CD4-positive, alpha-beta T cell treated with Interleukin-15 for 4 hours (primary cell): ENCODE measurements around the gene SNX1.
"Not testable (repeated sequence)": the region's sequence is repeated elsewhere in the genome, so short reads cannot be mapped to it uniquely, and the experiment has no call there.

Source experiments
- DNase-seq: peaks from one replicate; pipeline ENCODE4 v3.0.0-alpha.2; 2020; ENCODE audit warnings: low spot score

The SNX1 gene

GRCh38 chr15:64095795-64096667 lies at the start of gene SNX1:
TSS of gene SNX1 (plus strand) at chr15:64095982. CDS start at chr15:64096014, 32 bp downstream.
- DNase-seq: peak; percentile 97

- peak; percentile 63 for DNase-seq
Observed at GRCh38 chr15:64046421-64047153, 49.2 kb upstream of the SNX1 start, which contains the start of gene DAPK2. TSS of gene DAPK2 (minus strand) at chr15:64046485. CDS start at chr15:64040261, 6,224 bp downstream.

GRCh38 chr15:64048781-64049460 lies 46.9 kb upstream of the SNX1 start:
- DNase-seq: no peak

GRCh38 chr15:64050281-64051092 lies 45.3 kb upstream of the SNX1 start:
- DNase-seq: no peak

GRCh38 chr15:64051093-64051402 lies 44.7 kb upstream of the SNX1 start:
- DNase-seq: no peak

- no peak for DNase-seq
Observed at GRCh38 chr15:64051407-64052259, 44.1 kb upstream of the SNX1 start.

GRCh38 chr15:64052925-64053491 lies 42.8 kb upstream of the SNX1 start:
- DNase-seq: no peak

GRCh38 chr15:64053674-64054073 lies 42.1 kb upstream of the SNX1 start:
- DNase-seq: not testable (repeated sequence)

GRCh38 chr15:64058279-64058678 lies 37.5 kb upstream of the SNX1 start:
- DNase-seq: no peak

GRCh38 chr15:64059104-64059503 lies 36.7 kb upstream of the SNX1 start:
- DNase-seq: not testable (repeated sequence)

GRCh38 chr15:64060716-64061115 lies 35.1 kb upstream of the SNX1 start:
- no peak for DNase-seq

- DNase-seq: no peak
Observed at GRCh38 chr15:64066451-64066850, 29.3 kb upstream of the SNX1 start.

GRCh38 chr15:64067564-64068030 lies 28.2 kb upstream of the SNX1 start:
- peak; percentile 73 for DNase-seq

GRCh38 chr15:64068133-64068532 lies 27.6 kb upstream of the SNX1 start:
- no peak for DNase-seq

GRCh38 chr15:64070106-64070505 lies 25.7 kb upstream of the SNX1 start:
- DNase-seq: no peak

- no peak for DNase-seq
Observed at GRCh38 chr15:64070965-64071851, 24.6 kb upstream of the SNX1 start.

- no peak for DNase-seq
Observed at GRCh38 chr15:64071931-64072765, 23.6 kb upstream of the SNX1 start.

GRCh38 chr15:64072812-64073211 lies 23.0 kb upstream of the SNX1 start:
- no peak for DNase-seq
